Mesodermal cell (in vitro differentiated cells): ENCODE results near the gene PKN3.

Source experiments
- H3K27ac ChIP-seq: 2 replicates; pipeline ENCODE4 v1.7.0; 2013; ENCODE audit warnings: mild to moderate bottlenecking, low read depth, low read length, moderate library complexity; ENCODE audit not compliant: severe bottlenecking
- H3K36me3 ChIP-seq: 2 replicates; pipeline ENCODE4 v1.7.1; 2013; ENCODE audit warnings: mild to moderate bottlenecking, low read length, moderate library complexity; ENCODE audit not compliant: control insufficient read depth, insufficient read depth
- H3K4me1 ChIP-seq: one replicate; pipeline ENCODE4 v1.7.1; 2013; ENCODE audit warnings: mild to moderate bottlenecking, low read length; ENCODE audit not compliant: insufficient read depth, control insufficient read depth, poor library complexity, severe bottlenecking
- H3K4me3 ChIP-seq: 2 replicates; pipeline ENCODE4 v1.7.0; 2013; ENCODE audit warnings: low read length, control low read depth, mild to moderate bottlenecking; ENCODE audit not compliant: insufficient read depth, poor library complexity, severe bottlenecking; ENCODE audit errors: extremely low read depth
- H3K9me3 ChIP-seq: 2 replicates; pipeline ENCODE4 v1.7.1; 2013; ENCODE audit warnings: mild to moderate bottlenecking, low read length, moderate library complexity; ENCODE audit not compliant: control insufficient read depth
- WGBS, 2 experiments: methylation state at CpG; one replicate each; pipeline ENCODE4 v1.1.5; 2013; ENCODE audit warnings: missing lambda C conversion rate in 2 of 2; ENCODE audit not compliant: insufficient coverage in 2 of 2; 5-methylcytosine and 5-hydroxymethylcytosine counted together

PKN3 gene

DNA sequence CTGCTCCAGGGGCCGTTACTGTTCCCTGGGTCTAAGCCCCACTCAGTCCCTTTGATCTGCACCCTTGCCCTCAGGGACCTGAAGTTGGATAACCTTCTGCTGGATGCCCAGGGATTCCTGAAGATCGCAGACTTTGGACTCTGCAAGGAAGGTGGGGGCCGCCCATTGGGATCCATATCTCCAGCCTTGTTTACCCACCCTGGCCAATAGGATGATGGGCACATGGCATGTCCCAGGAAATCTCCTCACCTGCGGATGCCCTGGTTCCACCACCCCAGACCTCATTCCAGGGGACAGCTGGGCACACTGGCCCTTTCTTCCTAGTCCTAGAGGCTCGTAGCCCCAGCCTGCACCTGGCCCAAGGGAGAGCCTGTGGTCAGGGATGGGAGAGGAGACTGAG, 16.2 kb downstream of the PKN3 start:
- Histone ChIP-seq H3K4me3 (no peak overlapping the region), H3K27ac (no peak overlapping the region), H3K4me1 (no peaks in the 10 kb centered on the region), H3K9me3 (no peaks in the 10 kb centered on the region), H3K36me3 (peaks cover 73% of the 10 kb centered on the region)
- 93 to 97% methylated on average over 4 of the region's 5 CpGs for WGBS, 2 experiments

DNA sequence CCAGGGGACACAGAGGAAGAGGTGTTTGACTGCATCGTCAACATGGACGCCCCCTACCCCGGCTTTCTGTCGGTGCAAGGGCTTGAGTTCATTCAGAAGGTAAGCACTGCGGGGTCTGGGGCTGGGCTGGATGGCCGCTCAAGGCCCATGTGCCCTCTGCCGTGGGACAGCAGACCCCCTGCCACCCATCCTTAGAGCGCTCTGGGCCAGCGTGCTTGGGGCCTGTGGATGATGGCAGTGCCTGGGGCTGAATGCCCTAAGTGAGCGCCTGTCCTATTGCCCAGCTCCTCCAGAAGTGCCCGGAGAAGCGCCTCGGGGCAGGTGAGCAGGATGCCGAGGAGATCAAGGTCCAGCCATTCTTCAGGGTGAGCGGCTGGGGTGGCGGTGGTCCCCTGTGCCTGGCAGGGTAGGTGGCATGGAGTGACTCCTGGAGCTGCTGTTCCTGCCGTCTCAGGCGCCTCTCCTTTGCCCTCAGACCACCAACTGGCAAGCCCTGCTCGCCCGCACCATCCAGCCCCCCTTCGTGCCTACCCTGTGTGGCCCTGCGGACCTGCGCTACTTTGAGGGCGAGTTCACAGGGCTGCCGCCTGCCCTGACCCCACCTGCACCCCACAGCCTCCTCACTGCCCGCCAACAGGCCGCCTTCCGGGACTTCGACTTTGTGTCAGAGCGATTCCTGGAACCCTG, 17.8 kb downstream of the PKN3 start:
- Histone ChIP-seq H3K27ac (no peak overlapping the region), H3K4me1 (no peaks in the 10 kb centered on the region), H3K9me3 (no peaks in the 10 kb centered on the region), H3K36me3 (peaks cover 58% of the 10 kb centered on the region), H3K4me3 (no peak overlapping the region)
- WGBS, 2 experiments, result 91 to 92% methylated on average over 22 to 26 of the region's 30 CpGs

DNA sequence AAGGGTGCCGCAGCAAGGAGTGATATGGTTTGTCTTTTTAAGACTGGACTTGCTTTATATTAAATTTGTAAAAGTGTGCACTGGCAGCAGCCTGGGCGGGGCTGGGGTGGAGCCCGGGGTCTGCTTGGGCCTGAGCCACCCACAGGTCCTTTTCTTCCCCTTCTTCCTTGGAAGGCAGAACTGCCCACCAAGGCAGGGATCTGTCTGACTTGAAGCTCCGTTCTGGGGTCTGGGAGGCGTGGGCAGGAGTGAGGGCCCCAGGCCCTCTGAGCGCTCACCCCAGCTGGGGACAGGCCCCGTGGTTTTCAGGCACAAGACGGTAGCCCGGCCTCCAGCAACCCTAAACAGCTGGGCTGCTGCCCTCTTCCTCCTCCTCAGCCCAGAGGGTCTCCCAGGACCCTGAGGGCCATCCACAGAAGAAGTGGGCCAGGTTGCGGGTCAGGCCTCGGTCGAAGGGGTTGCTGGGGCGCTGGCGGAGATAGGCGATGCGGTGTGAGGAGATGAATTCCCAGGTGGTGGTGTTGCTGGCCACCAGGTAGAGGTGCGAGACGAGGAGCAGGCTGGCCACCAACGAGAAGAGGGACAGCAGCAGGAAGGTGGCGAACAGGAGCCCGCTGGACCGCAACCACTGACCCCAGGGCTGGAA, 18.7 kb downstream of the PKN3 start:
- 91 to 95% methylated on average over 21 of the region's 22 CpGs for WGBS, 2 experiments

DNA sequence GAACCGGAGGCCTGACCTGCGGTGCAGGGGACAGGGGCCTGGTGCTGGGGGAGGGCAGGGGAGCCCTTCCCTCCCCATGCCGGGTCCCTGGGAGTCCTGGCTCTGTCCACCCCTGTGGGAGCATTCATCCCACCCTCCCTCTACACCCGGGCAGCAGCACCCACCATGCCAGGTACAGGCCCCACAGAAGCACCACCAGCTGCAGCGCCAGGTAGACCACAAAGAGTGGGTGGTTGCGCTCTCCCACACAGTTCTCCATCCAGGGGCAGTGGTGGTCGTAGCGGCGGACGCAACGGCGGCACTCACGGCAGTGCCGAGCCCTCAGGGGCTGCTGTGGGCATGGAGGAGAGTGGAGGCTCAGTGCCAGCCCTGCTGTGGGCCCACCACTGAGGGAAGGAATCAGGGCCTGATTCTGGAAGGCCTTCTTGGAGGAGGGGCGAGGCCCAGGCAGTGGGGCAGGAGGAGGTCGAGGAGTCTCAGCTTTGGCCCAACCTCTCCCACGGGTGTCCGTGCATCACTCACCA, 19.2 kb downstream of the PKN3 start:
- H3K4me1 ChIP-seq, result no peaks in the 10 kb centered on the region
- no peaks in the 10 kb centered on the region for H3K9me3 ChIP-seq
- WGBS, 2 experiments, result 96 to 97% methylated on average over 12 to 16 of the region's 18 CpGs
- H3K36me3 ChIP-seq, result peaks cover 45% of the 10 kb centered on the region
- no peak overlapping the region for H3K4me3 ChIP-seq
- no peak overlapping the region for H3K27ac ChIP-seq

More for the DNA sequence above, 18.7 kb downstream of the PKN3 start:
- Histone ChIP-seq H3K36me3 (peaks cover 51% of the 10 kb centered on the region), H3K9me3 (no peaks in the 10 kb centered on the region), H3K27ac (no peak overlapping the region), H3K4me1 (no peaks in the 10 kb centered on the region), H3K4me3 (no peak overlapping the region)

DNA sequence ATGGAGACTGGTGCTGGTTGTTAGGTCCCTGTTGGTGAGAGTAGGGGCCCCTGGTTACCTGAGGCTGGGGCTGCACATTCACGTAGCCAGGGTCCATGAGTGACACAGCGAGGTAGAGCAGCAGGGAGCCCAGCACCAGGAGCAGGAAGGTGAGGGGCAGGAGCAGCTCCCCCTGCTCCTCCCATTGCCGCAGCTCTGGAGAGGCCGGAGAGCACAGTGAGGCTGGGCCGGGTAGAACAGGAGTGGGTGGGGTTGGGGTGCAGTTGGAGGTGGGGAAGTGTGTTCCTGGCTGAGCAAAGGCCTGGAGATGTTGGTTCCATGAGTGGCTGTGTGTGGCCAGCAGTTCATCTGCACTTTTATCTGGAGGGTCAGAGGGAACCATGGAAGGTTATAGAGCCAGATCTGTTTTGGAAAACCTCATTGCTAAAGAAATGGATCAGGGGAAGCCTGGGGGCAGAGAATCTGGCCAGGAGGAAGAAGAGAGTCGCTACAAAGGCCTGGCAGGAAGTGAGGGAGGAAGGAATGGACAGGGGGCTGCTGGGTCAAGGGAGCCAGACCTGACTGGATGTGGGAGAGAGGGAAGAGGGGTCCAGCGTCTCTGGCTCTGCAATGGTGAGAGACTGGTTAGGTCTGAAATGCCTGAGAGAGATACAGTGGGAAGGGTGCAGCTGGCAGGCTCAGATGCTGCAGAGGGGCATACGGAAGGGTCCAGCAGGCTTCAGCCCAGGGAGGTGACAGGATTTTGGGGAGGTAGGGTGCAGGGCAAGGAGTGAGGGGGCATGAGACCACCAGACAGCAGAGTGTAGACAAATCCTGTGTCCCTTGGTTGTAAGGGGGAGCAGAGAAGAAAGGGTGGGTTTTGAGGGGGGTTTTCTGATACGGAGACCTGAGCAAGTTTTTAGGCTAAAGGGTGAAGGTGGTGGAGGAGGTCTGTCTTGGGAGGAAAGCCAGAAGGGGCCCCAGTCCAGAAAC, 20.4 kb downstream of the PKN3 start:
- no peaks in the 10 kb centered on the region for H3K4me1 ChIP-seq
- H3K9me3 ChIP-seq, result no peaks in the 10 kb centered on the region
- 74 to 92% methylated on average over 7 to 9 of the region's 9 CpGs for WGBS, 2 experiments
- no peak overlapping the region for H3K27ac ChIP-seq
- peak overlapping the region; percentile 59 for H3K4me3 ChIP-seq
- H3K36me3 ChIP-seq, result peaks cover 36% of the 10 kb centered on the region

DNA sequence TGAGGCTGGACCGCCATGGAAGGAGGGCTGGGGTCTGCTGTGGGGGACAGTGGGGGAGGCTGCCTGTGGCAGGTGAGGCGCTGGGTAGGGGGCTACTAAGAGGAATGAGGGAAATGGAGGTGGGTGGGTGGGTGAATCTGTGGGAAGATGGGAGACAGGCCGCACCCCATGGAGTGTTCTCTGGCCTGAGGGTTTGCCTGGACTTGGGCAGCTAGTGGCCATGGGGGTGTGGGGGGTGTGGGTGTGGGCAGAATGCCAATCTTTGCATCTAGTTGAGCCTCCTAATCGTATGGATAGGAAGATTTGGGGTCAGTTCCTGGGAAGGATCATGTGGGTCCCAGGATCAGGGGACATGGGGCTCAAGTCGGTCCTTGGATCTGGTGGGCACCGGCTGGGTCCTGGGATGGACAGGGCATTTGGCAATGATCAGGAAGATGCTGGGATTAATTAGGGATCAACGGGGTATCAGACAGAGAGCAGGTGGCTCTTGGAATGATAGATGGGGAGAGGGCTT, 21.1 kb downstream of the PKN3 start:
- 40 to 48% methylated on average over 7 of the region's 7 CpGs for WGBS, 2 experiments
- Histone ChIP-seq H3K4me1 (no peaks in the 10 kb centered on the region), H3K4me3 (peak overlapping the region; percentile 59), H3K27ac (no peak overlapping the region), H3K36me3 (peaks cover 29% of the 10 kb centered on the region), H3K9me3 (no peaks in the 10 kb centered on the region)

DNA sequence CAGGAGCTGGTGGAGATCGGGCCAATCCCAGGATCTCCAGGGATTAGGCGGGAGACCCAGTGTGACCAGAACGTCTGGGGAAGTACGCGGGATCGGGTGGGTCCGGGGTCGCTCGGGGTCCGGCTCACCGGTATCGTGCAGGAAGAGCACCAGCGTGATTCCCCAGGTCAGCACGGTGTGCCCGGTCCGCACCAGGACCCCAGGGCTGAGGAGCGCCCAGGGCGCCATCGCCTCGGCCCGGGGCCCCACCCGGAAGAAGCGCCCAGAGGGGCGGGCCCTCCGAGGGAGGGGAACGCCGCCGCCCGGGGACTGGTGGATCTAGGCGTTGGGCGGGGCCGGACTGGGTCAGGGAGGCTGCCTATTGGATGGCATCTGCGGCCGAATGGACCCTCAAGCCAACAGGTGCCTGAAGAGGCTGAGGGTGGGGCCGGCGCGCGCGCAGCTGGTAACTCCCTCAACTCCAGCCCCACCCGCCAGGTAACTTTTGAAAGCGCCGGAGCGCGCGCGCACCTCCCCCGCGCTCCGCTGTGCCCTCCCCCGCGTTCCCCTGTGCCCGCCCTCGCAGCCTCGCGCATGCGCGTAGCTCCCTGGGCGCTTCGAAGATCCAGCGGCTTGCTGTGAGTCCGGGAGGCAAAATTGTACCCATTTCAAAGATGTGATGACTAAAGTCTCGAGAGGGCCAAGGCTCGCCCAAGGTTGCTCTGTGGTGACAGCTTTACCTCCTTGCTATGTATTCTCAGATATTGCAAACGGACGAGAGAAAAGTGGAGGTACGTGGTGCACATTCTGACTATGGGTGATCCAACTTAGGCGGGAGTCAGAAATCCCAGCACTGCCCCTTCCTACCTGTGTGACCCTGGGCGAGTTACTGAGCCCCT, 21.8 kb downstream of the PKN3 start, which contains the start of gene ZDHHC12:
Gene ZDHHC12, minus strand, starts transcription at position 262 of the 878 bp plus-strand sequence. Its CDS starts 34 bp downstream, at position 228.
- Histone ChIP-seq H3K27ac (no peak within 1 kb of the TSS), H3K36me3 (peaks cover 26% of the 10 kb centered on the region), H3K4me3 (peak within 1 kb of the TSS; percentile 59), H3K9me3 (no peaks in the 10 kb centered on the region), H3K4me1 (no peaks in the 10 kb centered on the region)
- WGBS, 2 experiments, result 3% methylated on average over 57 to 65 of the region's 68 CpGs

DNA sequence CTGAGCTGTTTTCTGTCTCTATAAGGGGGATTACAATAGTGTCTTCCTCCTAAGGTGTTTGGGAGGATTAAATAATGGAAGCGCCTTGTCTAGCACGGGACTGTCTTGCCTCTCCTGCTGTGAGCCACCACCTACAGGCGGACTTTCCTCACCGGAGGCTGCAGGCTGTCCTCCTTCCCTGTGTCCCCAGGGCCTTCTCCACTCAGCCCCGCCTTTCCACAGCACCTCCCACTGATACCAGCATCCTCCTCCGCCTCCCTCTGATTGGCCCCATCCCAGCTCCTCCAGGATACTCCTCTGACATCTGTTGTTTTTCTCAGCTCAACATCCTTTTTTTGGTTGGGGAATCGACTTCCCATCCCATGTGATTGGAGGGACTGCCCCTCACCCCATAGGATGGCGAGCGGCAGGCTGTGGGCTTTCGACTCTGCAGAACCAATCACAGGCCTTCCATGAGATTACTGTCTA, 22.5 kb downstream of the PKN3 start:
- Histone ChIP-seq H3K36me3 (peaks cover 22% of the 10 kb centered on the region), H3K9me3 (no peaks in the 10 kb centered on the region), H3K4me1 (no peaks in the 10 kb centered on the region), H3K4me3 (peak overlapping the region; percentile 59), H3K27ac (no peak overlapping the region)
- WGBS, 2 experiments, result 50 to 62% methylated on average over 4 to 10 of the region's 10 CpGs

DNA sequence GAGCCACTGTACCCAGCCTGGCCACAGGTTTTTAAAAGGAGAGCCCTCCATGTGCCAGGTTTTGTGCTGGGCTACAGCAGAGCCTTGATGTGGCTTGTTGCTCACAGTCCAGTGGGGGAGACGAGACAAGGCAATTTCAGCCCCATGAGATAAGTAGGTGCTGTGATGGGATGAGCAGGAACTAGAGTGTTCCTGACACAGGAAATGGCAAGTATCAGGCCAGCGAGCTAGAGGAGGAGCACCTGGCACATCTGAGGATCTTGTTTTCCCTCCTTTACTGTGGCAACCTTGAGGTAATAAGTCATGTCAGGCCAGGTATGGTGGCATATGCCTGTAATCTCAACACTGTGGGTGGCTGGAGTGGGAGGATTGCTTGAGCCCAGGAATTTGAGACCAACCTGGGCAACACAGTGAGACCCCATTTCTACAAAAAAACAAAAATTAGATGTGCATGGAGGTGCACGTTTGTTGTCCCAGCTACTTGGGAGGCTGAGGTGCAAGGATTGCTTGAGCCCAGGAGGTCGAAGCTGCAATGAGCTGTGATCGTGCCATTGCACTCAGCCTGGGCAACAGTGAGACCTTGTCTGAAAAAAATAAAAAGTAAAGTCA, 25.4 kb downstream of the PKN3 start:
- WGBS, 2 experiments, result 88 to 97% methylated on average over 4 to 5 of the region's 5 CpGs

More for the DNA sequence above, 25.4 kb downstream of the PKN3 start:
- Histone ChIP-seq H3K9me3 (no peaks in the 10 kb centered on the region), H3K36me3 (peaks cover 7% of the 10 kb centered on the region), H3K27ac (no peak overlapping the region), H3K4me3 (no peak overlapping the region), H3K4me1 (no peaks in the 10 kb centered on the region)
